K562 (cell line): ENCODE results near the gene GSC. TPM values are rescaled to one million over a fixed set of nuclear protein-coding genes. Genes with fewer than 3 reads are reported as not detected.

Experiments used
- CREBBP ChIP-seq: IDR thresholded peaks from one replicate; pipeline ENCODE4 v1.6.1; 2012; ENCODE audit warnings: low read depth, mild to moderate bottlenecking, control low read depth, inconsistent platforms, low read length
- ZNF24 ChIP-seq: fragments of 450-650 bp; IDR thresholded peaks from 2 replicates; pipeline ENCODE4 v1.6.1; 2016
- ZNF780A ChIP-seq: fragments of 250-450 bp; sonication (Bioruptor Pico); IDR thresholded peaks from 2 replicates; pipeline ENCODE4 v1.5.0; 2021; ENCODE audit warnings: mild to moderate bottlenecking
- polyA plus RNA-seq, 8 experiments: library from polyadenylated mRNA; depleted of rRNA in 4 of 8; stranded (reverse) in 5 of 8; unstranded in 3 of 8; fragments of >200 nt; fragmentation: Nextera tagmentation in 2 of 8; fragmentation: Illumina TruSeq in 1 of 8; extraction: Ambion mirVana in 2 of 8; extraction: Trizol in 1 of 8; gene quantifications; 2 replicates each; pipeline versions ENCODE4 v1.2.1 to v1.2.3, GENCODE V29; 2011 to 2014; ENCODE audit warnings: inconsistent platforms in 1 of 8, missing spikeins in 1 of 8
- total RNA-seq, 7 experiments: library from RNA; depleted of rRNA in 6 of 7; stranded (reverse); fragments of >200 nt in 6 of 7; fragmentation: Illumina TruSeq in 2 of 7; extraction: Trizol in 2 of 7; gene quantifications; 2 replicates each; pipeline versions ENCODE4 v1.2.1 to v1.2.3, GENCODE V29; 2011 to 2021; ENCODE audit warnings: low replicate concordance in 1 of 7

GSC gene
- total and polyA plus RNA-seq, 9 of the 15 experiments (the other 6 are each of a cell fraction or from before 2014, with no cell fraction given) = not detected

GRCh38 chr14:94722397-94722796, 47.5 kb downstream of the GSC start (continued):
- no peak for TF ChIP-seq CREBBP
- TF ChIP-seq ZNF780A = no peak
- no peak for TF ChIP-seq ZNF24
- TF ChIP-seq, all 486 proteins: peak for 0

Other genes with a start within 250 kb of the GSC start
- gene SERPINA4, start 208.7 kb downstream of the GSC start, total RNA-seq (2014; rRNA removed) = not detected in 2 replicates
- not detected in 2 replicates for gene SERPINA4, start 208.7 kb downstream of the GSC start, total RNA-seq (2014; rRNA removed; fragmentation: Illumina TruSeq; extraction: Trizol)
- not detected in 2 replicates for gene SERPINA4, start 208.7 kb downstream of the GSC start, total RNA-seq (2015; rRNA removed; fragmentation: Illumina TruSeq; extraction: Trizol)
- gene SERPINA4, start 208.7 kb downstream of the GSC start, total RNA-seq (2021) = not detected in 2 replicates
- gene SERPINA4, start 208.7 kb downstream of the GSC start, polyA plus RNA-seq (2011; rRNA removed) = not detected in 2 replicates
- not detected in 2 replicates for gene SERPINA4, start 208.7 kb downstream of the GSC start, polyA plus RNA-seq (2014; fragmentation: Illumina TruSeq; extraction: Trizol)
- gene SERPINA4, start 208.7 kb downstream of the GSC start, polyA plus RNA-seq (2014; fragmentation: Nextera tagmentation; extraction: Ambion mirVana) = not detected
- not detected in 2 replicates for gene SERPINA4, start 208.7 kb downstream of the GSC start, polyA plus RNA-seq (2014; rRNA removed)
- gene SERPINA5, start 188.7 kb downstream of the GSC start, total RNA-seq (2014; rRNA removed) = not detected in 2 replicates
- not detected in 2 replicates for gene SERPINA5, start 188.7 kb downstream of the GSC start, total RNA-seq (2014; rRNA removed; fragmentation: Illumina TruSeq; extraction: Trizol)
- gene SERPINA5, start 188.7 kb downstream of the GSC start, total RNA-seq (2015; rRNA removed; fragmentation: Illumina TruSeq; extraction: Trizol) = not detected in 2 replicates
- 0.34 and 0.38 TPM in 2 replicates for gene SERPINA5, start 188.7 kb downstream of the GSC start, total RNA-seq (2021)
- not detected in 2 replicates for gene SERPINA5, start 188.7 kb downstream of the GSC start, polyA plus RNA-seq (2011; rRNA removed)
- not detected in 2 replicates for gene SERPINA5, start 188.7 kb downstream of the GSC start, polyA plus RNA-seq (2014; fragmentation: Illumina TruSeq; extraction: Trizol)
- gene SERPINA5, start 188.7 kb downstream of the GSC start, polyA plus RNA-seq (2014; fragmentation: Nextera tagmentation; extraction: Ambion mirVana) = not detected
- gene SERPINA5, start 188.7 kb downstream of the GSC start, polyA plus RNA-seq (2014; rRNA removed) = not detected in 2 replicates
- gene SERPINA3, start 157.7 kb downstream of the GSC start, total RNA-seq (2014; rRNA removed) = not detected in 2 replicates
- not detected in 2 replicates for gene SERPINA3, start 157.7 kb downstream of the GSC start, total RNA-seq (2014; rRNA removed; fragmentation: Illumina TruSeq; extraction: Trizol)
- gene SERPINA3, start 157.7 kb downstream of the GSC start, total RNA-seq (2015; rRNA removed; fragmentation: Illumina TruSeq; extraction: Trizol) = not detected in 2 replicates
- 2.3 and 2.8 TPM in 2 replicates for gene SERPINA3, start 157.7 kb downstream of the GSC start, total RNA-seq (2021)
- not detected in 2 replicates for gene SERPINA3, start 157.7 kb downstream of the GSC start, polyA plus RNA-seq (2011; rRNA removed)
- not detected in 2 replicates for gene SERPINA3, start 157.7 kb downstream of the GSC start, polyA plus RNA-seq (2014; fragmentation: Illumina TruSeq; extraction: Trizol)
- gene SERPINA3, start 157.7 kb downstream of the GSC start, polyA plus RNA-seq (2014; fragmentation: Nextera tagmentation; extraction: Ambion mirVana) = not detected
- gene SERPINA3, start 157.7 kb downstream of the GSC start, polyA plus RNA-seq (2014; rRNA removed) = not detected in 2 replicates